Caco-2 (cell line): ENCODE data around the gene ZSWIM1. TPM values are rescaled to one million over a fixed set of nuclear protein-coding genes. Genes with fewer than 3 reads are reported as not detected.

Experiments
- BruUV-seq: library from RNA; stranded (reverse); fragments of 400-500 nt; replicated peaks from 2 replicates; lab custom pipeline; 2021; lab: Mats Ljungman, UMichigan
- CTCF ChIA-PET: fragments of 300-600 bp; sonication (Branson Sonifier 250); formaldehyde crosslinking; loops from one replicate; lab custom pipeline; 2022; ENCODE audit warnings: antibody characterized with exemption; lab: Charles Lee
- POLR2A ChIA-PET: fragments of 300-600 bp; sonication (Branson Sonifier 250); formaldehyde crosslinking; loops from one replicate; lab custom pipeline; 2022; ENCODE audit warnings: antibody characterized with exemption; lab: Charles Lee
- DNase-seq, 2 experiments: peaks; one replicate each; pipeline versions ENCODE4 v3.0.0 to v3.0.0-alpha.2; 2020 to 2022
- H3K27me3 ChIP-seq: replicated peaks from 2 replicates; pipeline ENCODE4 v1.6.0; 2011; ENCODE audit warnings: low read length; ENCODE audit not compliant: control insufficient read depth, insufficient read depth
- H3K36me3 ChIP-seq: 2 replicates; pipeline ENCODE4 v1.5.1; 2011; ENCODE audit warnings: low read length; ENCODE audit not compliant: control insufficient read depth, insufficient read depth
- H3K4me1 ChIP-seq: fragments of 250-450 bp; sonication (Bioruptor Pico); 2 replicates; pipeline ENCODE4 v1.5.1; 2020; ENCODE audit warnings: mild to moderate bottlenecking
- H3K4me3 ChIP-seq: 2 replicates; pipeline ENCODE4 v1.5.1; 2011; ENCODE audit warnings: low read depth, mild to moderate bottlenecking, control low read depth, low read length
- H3K9me3 ChIP-seq: fragments of 250-450 bp; sonication (Bioruptor Pico); 2 replicates; pipeline ENCODE4 v1.5.1; 2020; ENCODE audit warnings: mild to moderate bottlenecking, moderate library complexity
- H3K27ac Mint-ChIP-seq: one replicate; pipeline ENCODE4 v1.8.0; 2022; ENCODE audit warnings: mixed read lengths; ENCODE audit not compliant: unreplicated experiment
- H3K27me3 Mint-ChIP-seq: one replicate; pipeline ENCODE4 v1.8.0; 2022; ENCODE audit warnings: mixed read lengths; ENCODE audit not compliant: insufficient read depth, unreplicated experiment
- H3K36me3 Mint-ChIP-seq: one replicate; pipeline ENCODE4 v1.8.0; 2022; ENCODE audit warnings: mild to moderate bottlenecking, mixed read lengths; ENCODE audit not compliant: insufficient read depth, unreplicated experiment
- H3K4me1 Mint-ChIP-seq: one replicate; pipeline ENCODE4 v1.8.0; 2022; ENCODE audit warnings: low read depth, mixed read lengths; ENCODE audit not compliant: unreplicated experiment
- H3K4me3 Mint-ChIP-seq: one replicate; pipeline ENCODE4 v1.8.0; 2022; ENCODE audit warnings: mild to moderate bottlenecking, moderate library complexity, mixed read lengths; ENCODE audit not compliant: unreplicated experiment
- H3K9me3 Mint-ChIP-seq: one replicate; pipeline ENCODE4 v1.8.0; 2022; ENCODE audit warnings: mixed read lengths; ENCODE audit not compliant: unreplicated experiment
- intact Hi-C: fragments of 100-400 bp; cut with micrococcal nuclease; formaldehyde crosslinking; loops from one replicate; pipeline ENCODE4 v1.10.0; 2022; ENCODE audit not compliant: unreplicated experiment
- total RNA-seq: library from RNA; stranded (reverse); gene quantifications from 2 replicates; pipeline ENCODE4 v1.2.3, GENCODE V29; 2022
- TF ChIP-seq, protein P1 (sequence below), 2 experiments: fragments of 200-600 bp in 1 of 2; IDR thresholded peaks; 1 replicate in 1 of 2; 2 replicates in 1 of 2; pipeline versions ENCODE4 v1.5.1 to v1.8.0; 2011 to 2022; ENCODE audit warnings: antibody characterized with exemption in 1 of 2, control low read depth in 1 of 2, inconsistent platforms in 1 of 2, low read depth in 1 of 2, low read length in 1 of 2, mild to moderate bottlenecking in 1 of 2, moderate library complexity in 1 of 2; ENCODE audit not compliant: insufficient read depth in 1 of 2, severe bottlenecking in 1 of 2, unreplicated experiment in 1 of 2

ZSWIM1 gene
- total RNA-seq, 1 experiment from 2014 or later: 27.3 TPM

DNA sequence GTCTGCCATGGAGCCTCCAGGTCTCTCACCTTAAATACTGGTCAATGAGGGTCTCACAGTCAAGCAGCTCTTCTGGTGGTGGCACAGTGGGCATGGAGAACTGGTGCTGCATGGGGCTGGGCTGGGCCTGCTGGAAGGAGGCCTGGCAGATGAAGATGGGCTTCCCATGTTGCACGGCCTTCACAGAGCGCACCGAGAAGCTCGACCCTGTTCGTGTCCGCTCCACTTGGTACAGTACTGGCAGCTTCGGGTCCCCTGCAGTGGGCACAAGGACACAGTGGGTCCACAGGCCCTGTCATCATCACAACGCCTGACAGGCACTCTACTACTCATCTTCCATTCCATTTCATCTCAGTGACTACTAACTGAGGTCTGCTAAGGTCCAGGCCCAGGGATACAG is 32.6 kb upstream of the ZSWIM1 start:
- peaks cover 22% of the 10 kb centered on the region for H3K36me3 Mint-ChIP-seq
- H3K27me3 Mint-ChIP-seq: no peaks in the 10 kb centered on the region
- H3K4me1 Mint-ChIP-seq: peaks cover 2% of the 10 kb centered on the region
- ChIA-PET CTCF (no interaction called here), POLR2A (no interaction called here)
- no peak overlapping the region for H3K4me3 Mint-ChIP-seq
- intact Hi-C loops: no loop called here
- no peaks in the 10 kb centered on the region for H3K27me3 ChIP-seq
- no peaks in the 10 kb centered on the region for H3K9me3 Mint-ChIP-seq
- H3K36me3 ChIP-seq: 0 out of 2 replicates have a peak, but pooled peaks cover 2% of the 10 kb centered on the region
- no peak overlapping the region for H3K27ac Mint-ChIP-seq
- no peaks in the 10 kb centered on the region for H3K9me3 ChIP-seq
- no peak overlapping the region for H3K4me3 ChIP-seq
- no peak for DNase-seq
- TF ChIP-seq, protein P1, sequence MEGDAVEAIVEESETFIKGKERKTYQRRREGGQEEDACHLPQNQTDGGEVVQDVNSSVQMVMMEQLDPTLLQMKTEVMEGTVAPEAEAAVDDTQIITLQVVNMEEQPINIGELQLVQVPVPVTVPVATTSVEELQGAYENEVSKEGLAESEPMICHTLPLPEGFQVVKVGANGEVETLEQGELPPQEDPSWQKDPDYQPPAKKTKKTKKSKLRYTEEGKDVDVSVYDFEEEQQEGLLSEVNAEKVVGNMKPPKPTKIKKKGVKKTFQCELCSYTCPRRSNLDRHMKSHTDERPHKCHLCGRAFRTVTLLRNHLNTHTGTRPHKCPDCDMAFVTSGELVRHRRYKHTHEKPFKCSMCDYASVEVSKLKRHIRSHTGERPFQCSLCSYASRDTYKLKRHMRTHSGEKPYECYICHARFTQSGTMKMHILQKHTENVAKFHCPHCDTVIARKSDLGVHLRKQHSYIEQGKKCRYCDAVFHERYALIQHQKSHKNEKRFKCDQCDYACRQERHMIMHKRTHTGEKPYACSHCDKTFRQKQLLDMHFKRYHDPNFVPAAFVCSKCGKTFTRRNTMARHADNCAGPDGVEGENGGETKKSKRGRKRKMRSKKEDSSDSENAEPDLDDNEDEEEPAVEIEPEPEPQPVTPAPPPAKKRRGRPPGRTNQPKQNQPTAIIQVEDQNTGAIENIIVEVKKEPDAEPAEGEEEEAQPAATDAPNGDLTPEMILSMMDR (IDR thresholded peaks at IDR 0.05; ENCODE audit: insufficient read depth in 1 of 2, low read depth in 1 of 2, low read length in 1 of 2, severe bottlenecking in 1 of 2, unreplicated experiment in 1 of 2): no peak
- BruUV-seq: no TSS peak
- no peaks in the 10 kb centered on the region for H3K4me1 ChIP-seq

DNA sequence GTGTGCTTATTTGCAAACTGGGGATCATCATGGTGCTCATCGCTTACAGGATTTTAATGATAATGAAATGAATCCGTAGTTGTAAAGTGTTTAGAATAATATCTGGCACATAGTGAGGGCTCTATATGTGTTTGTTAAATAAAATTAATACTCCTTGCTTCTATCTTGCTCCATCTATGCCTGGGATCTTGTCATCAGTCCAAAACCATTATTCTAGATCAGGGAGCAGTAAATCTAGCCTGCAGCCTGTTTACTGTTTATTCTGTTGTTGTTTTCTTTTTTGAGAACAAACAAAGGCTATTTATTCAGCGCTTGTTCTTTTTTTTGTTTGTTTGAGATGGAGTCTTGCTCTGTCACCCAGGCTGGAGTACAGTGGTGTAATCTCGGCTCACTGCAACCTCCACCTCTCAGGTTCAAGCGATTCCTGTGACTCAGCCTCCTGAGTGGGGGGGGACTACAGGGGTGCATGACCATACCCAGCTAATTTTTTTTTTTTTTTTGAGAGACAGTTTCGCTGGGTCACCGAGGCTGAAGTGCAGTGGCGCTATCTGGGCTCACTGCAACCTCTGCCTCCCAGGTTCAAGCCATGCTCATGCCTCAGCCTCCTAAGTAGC is 32.0 kb upstream of the ZSWIM1 start:
- TF ChIP-seq, protein P1 (IDR thresholded peaks at IDR 0.05; ENCODE audit: insufficient read depth in 1 of 2, low read depth in 1 of 2, low read length in 1 of 2, severe bottlenecking in 1 of 2, unreplicated experiment in 1 of 2): no peak
- H3K9me3 Mint-ChIP-seq: no peaks in the 10 kb centered on the region
- ChIA-PET CTCF (no interaction called here), POLR2A (no interaction called here)
- Histone ChIP-seq H3K4me1 (no peaks in the 10 kb centered on the region), H3K9me3 (no peaks in the 10 kb centered on the region), H3K27me3 (no peaks in the 10 kb centered on the region), H3K36me3 (0 out of 2 replicates have a peak, but pooled peaks cover under 1% of the 10 kb centered on the region), H3K4me3 (no peak overlapping the region)
- peaks cover 19% of the 10 kb centered on the region for H3K36me3 Mint-ChIP-seq
- H3K27me3 Mint-ChIP-seq: no peaks in the 10 kb centered on the region
- no peak overlapping the region for H3K27ac Mint-ChIP-seq
- intact Hi-C loops: no loop called here
- BruUV-seq: no TSS peak
- H3K4me3 Mint-ChIP-seq: no peak overlapping the region
- H3K4me1 Mint-ChIP-seq: peaks cover 6% of the 10 kb centered on the region
- DNase-seq: no peak

DNA sequence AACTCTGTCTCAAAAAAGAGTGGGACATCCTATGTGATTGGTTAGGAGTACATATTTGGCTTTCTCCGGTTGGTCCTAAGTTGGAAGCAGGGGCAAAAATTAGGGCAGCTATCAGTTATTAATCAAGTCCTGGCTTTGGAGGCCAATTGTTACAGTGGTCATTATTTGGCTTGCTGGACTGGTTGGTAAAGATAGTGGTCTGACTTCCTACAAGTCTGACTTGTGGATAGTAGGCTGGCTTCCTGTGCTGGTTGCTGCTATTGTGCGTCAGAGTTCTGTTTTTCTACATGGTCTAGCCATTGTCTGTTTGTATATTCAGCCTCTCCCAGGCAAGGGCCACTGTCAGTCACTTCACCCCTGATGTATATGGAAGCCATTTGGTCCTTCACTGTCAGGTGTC is 30.8 kb upstream of the ZSWIM1 start:
- Mint-ChIP-seq H3K27ac (no peak overlapping the region), H3K9me3 (no peaks in the 10 kb centered on the region), H3K4me3 (no peak overlapping the region), H3K4me1 (peaks cover 6% of the 10 kb centered on the region), H3K36me3 (peaks cover 12% of the 10 kb centered on the region), H3K27me3 (no peaks in the 10 kb centered on the region)
- Histone ChIP-seq H3K4me1 (no peaks in the 10 kb centered on the region), H3K4me3 (no peak overlapping the region), H3K9me3 (no peaks in the 10 kb centered on the region), H3K27me3 (no peaks in the 10 kb centered on the region), H3K36me3 (no peaks in the 10 kb centered on the region)
- BruUV-seq: no TSS peak
- POLR2A ChIA-PET: no interaction called here
- intact Hi-C loops: no loop called here
- TF ChIP-seq, protein P1 (IDR thresholded peaks at IDR 0.05; ENCODE audit: insufficient read depth in 1 of 2, low read depth in 1 of 2, low read length in 1 of 2, severe bottlenecking in 1 of 2, unreplicated experiment in 1 of 2): no peak
- no peak for DNase-seq
- CTCF ChIA-PET: no interaction called here
